ENCODE data around the gene DDX42.
"Not testable (repeated sequence)": the region's sequence is repeated elsewhere in the genome, so short reads cannot be mapped to it uniquely, and the experiment has no call there.

DDX42 gene

DNA sequence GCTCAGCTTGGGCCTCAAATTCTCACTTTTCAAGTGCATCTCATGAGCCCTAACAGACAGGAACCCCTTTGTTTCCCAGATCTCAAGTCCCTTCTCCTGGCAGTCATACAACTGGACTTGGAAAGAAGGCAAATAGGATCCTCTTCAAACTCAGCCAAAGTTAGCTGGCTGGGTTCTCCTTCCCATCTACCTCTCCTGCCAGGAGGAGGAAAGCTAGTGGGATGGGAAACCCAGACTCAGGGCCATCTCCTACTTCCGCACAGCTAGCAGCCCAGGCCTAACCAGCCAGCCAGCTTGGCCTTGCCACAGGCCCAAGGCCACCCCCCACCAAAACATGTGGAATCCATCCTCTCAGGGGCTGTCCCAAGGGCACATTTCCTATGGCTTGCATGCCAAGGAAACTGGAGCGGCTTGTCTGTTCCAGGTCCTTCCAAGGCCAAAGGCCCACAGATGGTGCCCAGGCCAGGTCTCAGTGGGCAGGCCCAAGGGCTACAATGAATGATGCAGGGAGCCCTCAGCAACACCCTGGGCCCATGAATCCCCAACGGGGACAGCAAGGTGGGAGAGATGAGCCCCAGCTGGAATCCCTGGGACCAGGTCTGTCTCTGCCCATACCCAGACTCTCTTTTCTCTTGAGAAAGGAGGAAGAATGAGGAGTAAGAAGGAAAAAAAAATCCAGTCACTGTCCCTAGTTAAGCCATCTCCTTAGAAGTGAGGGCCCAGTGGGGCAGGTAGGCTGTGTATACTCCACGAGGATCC lies 66.8 kb downstream of the DDX42 start:
- no peak for DNase-seq (ENCODE audit: low read depth in 3 of 3)

DNA sequence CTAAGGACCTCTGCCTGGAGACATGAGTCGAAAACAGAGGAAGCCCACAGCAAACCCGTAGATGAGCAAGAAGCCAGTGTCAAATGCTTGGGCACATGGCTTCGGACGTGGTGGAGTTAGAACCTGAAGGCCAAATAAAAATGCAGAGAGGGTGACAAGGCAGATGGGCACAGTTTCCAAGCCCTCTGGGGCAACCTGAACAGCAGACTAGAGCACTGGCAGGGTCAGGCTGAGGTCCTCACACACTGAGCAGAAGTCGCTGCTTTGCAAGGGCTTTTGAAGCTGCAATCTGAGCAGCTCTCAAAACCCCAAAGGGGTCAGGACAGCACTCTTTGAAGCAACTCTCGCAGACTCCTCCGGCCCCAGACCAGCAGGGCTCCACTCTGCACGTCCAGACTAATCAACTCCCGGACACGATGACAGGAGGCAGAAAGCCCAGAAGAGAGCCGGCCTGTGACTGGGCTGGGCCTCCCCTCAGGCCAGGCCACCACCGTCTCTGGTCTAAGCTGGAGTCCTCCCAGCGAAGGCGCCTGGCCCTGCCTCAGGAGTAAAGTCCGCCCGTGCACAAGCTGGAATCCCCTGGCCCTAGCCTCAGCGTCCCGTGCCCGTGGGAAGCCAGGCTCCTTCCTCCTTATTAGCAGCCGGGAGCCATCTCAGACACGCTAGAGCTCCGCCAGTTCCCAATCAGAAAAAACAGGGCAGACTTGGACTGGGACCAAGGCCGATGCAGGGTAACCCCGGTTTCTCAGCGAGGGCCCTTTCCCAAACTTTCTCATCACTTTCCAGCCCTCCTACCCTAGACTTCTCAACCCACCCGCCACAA lies 67.6 kb downstream of the DDX42 start:
- no peak for DNase-seq (ENCODE audit: low read depth in 3 of 3)

DNA sequence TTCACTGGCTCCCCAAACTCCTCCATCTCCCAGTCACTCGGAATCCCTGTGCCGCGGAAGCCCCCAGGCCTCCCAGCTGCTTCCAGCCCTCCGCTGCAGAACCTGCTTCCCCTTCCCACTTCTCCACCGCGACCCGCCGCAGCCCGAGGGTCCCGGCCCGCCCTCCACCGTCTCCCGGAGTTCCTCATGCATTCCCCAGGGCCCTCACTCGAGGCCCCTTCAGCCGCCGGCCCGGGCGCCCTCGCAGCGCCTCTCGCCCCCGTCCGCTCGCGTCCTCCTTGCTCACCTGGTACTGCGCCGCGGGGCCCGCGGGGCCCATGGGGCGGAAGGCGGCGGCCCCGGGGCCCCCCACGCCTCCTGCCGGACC lies 68.2 kb downstream of the DDX42 start:
- no peak for DNase-seq (ENCODE audit: low read depth in 3 of 3)

DNA sequence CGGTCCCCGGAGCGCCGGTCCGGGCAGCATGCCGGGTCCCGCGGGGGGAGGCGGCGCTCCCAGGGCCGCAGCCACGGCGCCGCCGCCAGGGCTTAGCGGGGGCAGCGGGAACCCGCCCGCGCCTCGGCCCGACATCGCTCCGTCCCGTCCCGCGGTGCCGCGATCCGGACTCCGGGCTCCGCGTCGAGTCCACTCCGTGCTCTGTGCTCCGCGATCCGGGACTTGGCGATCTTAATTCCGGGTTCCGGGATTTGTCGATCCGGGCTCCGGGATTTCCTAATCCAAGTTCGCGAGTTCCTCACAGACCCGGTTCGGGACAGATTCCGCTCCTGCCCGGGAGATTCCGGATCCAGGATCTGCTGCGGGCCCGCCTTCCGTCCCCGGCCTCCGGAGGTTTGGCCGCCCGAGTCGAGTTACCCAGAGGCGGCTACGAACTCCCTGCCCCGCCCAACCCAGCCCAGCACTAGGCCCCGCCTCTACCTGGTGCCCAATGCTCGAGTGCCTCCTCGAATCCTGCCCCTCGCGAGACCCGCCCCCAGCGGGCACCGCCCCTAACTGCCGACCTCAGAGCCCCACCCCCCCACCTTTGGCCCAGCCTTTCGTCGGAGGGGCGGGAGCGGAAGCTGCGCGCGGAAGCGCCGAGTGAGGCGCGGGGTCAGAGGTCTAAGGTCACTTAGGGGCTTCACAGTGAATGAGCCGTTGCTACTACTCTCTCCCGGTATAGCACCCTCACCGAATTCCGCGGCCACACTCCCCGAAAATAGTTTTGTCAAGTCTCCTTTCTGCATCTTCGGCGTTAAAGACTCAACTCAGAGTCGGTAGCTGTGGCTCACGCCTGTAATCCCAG lies 68.8 kb downstream of the DDX42 start, which contains the start of gene SMARCD2:
TSS of gene SMARCD2 (minus strand) at position 146 of the 847 bp plus-strand sequence. CDS start at position 135, 11 bp downstream.
- DNase-seq (ENCODE audit: low read depth in 3 of 3), result peak; percentile 98 to 99 (median 98)

DNA sequence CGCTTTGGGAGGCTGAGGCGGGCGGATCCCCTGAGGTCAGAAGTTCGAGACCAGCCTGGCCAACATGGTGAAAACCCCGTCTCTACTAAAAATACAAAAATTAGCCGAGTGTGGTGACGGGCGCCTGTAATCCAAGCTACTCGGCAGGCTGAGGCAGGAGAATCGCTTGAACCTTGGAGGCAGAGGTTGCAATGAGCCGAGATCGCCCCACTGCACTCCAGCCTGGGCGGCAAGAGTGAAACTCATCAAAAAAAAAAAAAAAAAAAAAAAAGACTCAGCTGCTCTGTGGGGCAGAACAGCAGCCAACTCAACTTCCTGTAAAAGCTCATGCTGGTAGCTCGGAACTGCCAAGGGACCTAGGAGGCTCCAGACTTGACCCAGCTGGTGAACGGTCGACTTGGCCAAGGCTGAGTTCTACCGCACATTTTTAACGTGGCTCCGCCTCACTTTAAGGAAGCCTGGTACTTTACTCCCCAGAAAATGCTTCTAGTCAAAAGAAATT lies 69.5 kb downstream of the DDX42 start:
- not testable (repeated sequence) for DNase-seq (ENCODE audit: low read depth in 3 of 3)

DNA sequence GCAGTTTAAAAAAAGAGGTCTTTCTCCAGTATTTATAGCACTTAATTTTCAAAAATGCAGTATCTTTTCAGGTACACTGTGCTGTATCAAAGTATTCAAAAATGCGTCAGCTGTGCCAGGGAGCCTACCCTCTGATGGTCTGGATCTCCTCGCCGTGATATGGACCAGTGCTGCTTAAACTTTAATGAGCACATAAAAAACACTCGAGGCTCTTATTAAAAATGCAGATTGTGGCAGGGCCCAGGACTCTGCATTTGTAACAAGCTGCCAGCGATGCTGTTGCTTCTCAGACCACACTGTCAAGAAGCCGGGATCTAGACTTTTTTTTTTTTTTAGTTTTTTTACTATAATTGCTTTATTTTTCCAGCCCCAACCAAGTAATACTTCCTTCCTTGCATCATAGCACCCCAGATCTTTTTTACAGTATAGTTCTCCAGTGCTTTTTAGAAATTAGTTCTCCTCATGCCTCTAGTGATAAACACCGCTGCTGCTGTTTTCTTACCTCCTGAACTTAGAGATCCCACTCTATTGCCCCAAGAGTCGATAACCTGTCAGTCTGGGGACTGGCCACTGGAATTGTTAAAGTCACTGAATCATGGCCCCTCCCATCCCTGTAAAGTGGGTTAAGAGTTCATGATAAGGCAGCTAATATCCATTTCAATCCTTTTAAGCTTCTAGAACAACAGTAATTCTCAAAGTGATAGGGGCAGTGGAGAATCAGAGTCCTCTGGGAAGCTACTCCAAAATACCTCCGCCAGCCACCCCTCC lies 70.1 kb downstream of the DDX42 start:
- DNase-seq (ENCODE audit: low read depth in 3 of 3), result no peak

DNA sequence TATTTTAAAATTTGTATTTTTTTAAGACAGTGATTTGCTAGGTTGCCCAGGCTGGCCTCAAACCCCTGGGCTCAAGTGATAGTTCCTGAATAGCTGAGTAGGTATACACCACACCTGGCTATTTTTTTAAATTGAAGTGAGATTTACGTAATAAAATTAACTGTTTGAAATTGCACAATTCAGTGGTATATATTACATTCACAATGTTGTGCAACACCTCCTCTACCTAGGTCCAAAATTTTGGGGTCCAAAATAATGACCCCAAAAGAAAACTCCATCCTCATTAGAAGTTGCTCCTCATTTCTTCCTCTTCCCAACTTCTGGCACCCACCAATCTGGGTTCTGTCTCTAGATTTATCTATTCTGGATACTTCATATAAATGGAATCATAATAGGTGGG lies 71.5 kb downstream of the DDX42 start:
- no peak for DNase-seq (ENCODE audit: low read depth in 3 of 3)

DNA sequence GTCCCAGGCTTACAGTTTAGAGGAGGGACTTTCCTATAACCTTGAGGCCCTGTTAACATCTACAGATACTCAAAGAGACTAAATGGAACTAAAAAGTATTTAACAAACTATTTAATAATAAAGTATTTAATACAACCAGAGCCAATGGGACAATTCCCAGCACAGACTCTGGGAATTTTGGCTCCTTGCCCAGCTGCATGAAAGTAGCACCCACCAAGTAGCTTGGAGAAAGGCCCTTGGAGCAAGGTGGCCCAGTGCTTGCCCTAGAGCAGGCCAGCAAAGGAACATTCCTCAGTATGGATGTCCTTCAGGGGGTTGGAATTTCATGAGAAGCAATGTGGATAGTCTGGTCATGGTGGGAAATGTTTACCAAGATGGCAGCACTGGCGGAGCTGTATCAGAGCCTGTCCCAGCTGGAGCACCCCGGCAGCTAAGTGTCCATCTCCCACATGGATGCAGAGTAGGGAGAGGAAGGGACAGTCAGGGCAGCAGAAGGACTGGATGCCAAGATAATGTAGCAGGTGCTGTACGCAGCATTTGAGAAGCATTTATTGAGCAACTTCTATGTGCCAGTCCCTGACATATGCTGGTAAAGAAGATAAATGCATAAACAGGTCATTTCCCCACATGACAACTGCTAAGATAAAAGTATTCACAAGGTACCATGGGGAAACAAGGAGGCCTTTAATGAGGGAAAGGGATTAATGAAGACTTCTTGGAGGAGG lies 73.7 kb downstream of the DDX42 start:
- no peak for DNase-seq (ENCODE audit: low read depth in 3 of 3)

DNA sequence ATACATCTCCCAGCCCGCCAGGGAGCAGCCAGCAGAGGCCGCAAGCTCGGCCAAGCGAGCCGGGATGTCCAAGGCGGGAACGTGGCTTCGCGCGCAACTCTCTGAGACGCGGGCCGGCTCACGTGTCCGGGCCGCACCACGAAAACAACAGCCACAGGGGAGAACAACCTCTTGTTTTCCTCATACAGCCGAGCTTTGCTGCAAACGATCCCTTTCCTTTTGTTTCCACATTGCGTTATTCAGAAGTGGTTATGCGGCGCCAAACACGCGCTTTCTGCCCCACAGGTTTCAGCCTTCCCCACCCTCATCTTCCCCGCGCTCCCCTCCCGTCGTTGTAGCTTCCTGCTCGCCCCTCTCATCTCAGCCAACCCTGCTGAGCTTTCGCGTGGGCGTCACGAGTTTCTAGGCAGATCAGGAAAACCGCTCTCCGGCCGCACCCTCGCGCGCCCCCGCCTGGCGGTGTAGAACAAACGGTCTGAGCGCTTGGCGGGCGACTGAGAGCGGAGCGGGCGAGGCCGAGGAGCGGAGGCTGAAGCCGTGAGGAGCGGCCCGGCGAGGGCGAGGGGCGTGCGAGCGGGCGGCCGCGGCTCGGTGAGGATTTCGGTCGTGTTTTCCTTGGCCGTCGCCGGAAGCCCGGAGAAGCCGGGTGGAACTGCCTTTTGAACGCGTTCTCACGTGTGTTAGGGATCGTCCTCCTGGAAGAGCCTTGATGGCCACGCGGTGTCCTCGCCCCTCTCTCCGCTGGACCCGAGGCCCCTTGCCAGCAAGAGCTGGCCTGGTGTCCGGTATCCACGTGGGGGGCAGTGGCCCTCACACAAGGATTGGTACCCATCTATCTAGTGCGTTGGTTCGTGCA lies 75.1 kb downstream of the DDX42 start:
- DNase-seq (ENCODE audit: low read depth in 3 of 3), result peak; percentile 92 to 96 (median 93)

DNA sequence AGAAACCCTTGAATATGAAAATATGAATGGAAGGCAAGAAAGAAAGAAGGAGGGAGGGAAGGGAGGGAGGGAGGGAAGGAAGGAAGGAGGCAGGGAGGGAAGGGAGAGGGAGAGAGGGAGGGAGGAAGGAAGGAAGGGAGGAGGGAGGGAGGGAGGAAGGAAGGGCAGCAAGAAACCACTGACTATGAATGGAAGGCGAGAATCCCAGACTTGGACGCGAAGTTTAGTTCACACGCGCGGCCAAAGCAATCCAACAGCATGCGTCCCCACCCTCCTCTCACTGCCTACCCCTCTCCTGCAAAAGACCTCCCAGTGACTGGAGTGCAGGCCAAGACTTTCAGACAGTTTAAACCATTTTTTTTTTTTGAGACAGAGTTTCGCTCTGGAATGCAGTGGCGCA lies 76.4 kb downstream of the DDX42 start:
- no peak for DNase-seq (ENCODE audit: low read depth in 3 of 3)

DNA sequence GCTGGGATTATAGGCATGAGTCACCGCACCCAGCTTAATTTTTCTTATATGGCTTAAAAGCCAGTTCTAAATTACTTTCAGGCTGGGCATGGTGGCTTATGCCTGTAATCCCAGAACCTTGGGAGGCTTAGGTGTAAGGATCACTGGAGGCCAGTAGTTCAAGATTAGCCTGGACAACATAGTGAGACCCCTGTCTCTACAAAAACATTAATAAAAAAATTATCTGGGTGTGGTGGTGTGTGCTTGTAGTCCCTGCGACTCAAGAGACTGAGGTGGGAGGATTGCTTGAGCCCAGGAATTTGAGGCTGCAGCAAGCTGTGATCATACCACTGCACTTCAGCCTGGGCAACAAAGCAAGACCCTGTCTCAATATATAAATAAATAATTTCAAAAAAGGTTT lies 79.3 kb downstream of the DDX42 start:
- DNase-seq (ENCODE audit: low read depth in 3 of 3), result no peak

DNA sequence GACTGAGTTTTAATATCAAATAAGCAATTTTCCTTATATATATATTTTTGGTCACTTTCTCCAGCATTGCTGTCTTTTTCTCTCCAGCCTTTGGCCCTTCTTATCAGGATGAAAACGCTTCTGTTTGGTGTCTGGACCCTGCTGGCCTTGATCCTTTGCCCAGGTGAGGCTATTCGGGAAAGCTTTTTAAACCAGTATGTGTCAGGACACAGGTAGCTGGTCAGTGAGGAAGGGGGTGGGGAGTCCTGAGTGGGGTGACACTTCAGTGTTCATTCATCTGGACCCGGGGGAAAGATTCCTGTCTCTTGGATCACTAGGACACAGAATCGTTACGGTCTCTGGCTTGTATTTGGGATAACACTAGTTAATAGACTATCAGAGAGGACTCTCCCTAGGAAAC lies 80.7 kb downstream of the DDX42 start:
- no peak for DNase-seq (ENCODE audit: low read depth in 3 of 3)

DNA sequence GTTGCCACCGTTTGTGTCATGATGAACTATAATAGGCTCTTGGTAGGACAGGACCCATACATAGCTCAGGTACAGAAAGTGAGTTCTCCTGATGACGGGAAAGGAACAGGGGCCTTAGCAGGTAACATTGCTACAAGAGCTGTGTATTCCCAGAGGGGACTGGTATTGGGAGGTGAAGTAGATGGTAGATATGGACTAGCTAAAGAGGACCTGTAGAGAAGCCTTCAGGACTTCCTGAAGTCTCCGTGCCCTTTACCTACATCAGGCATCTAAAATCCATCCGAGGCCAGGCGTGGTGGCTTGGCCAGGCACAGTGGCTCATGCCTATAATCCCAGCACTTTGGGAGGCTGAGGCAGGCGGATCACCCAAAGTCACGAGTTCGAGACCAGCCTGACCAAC lies 81.2 kb downstream of the DDX42 start:
- DNase-seq (ENCODE audit: low read depth in 3 of 3), result no peak

DNA sequence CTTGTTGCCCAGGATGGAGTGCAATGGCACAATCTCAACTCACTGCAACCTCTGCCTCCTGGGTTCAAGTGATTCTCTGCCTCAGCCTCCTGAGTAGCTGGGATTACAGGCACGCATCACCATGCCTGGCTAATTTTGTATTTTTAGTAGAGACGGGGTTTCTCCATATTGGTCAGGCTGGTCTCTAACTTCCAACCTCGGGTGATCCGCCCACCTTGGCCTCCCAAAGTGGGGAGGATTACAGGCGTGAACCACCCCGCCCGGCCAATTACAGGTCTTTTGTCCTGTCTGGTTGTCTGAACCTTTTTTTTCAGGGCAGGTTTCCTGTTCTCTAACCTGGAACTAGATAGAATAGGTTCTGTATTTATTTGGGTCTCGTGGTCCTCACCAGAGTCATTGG lies 82.5 kb downstream of the DDX42 start:
- not testable (repeated sequence) for DNase-seq (ENCODE audit: low read depth in 3 of 3)

DNA sequence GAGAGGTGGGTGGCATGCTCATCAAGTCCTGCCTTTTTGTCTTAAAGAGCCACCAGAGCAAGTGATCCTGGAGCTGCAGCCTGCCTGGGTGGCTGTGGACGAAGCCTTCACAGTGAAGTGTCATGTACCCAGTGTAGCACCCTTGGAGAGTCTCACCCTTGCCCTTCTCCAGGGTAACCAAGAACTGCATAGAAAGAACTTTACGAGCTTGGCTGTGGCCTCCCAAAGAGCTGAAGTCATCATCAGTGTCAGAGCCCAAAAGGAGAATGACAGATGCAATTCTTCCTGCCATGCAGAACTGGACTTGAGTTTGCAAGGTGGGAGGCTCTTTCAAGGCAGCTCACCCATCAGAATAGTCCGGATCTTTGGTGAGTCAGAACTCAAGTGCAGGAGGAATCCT lies 85.3 kb downstream of the DDX42 start:
- no peak for DNase-seq (ENCODE audit: low read depth in 3 of 3)

DNA sequence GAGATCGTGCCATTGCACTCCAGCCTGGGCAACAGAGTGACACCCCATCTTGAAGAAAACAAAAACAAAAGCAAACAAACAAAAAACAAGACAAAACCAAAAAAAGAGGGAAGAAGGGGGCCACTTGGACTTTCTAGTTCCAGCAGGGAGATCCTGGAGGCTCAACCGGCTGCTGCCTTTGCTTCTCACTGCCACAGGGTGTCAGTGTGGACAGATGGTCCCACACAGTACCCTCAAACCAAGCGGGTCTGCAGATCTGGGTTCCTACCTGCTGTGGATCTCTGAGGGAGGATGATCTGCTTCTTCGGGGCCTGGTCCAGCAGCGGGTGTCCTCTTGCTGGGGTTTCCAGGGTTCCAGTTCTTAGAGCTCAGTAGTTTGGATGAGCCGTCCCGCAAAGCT lies 92.7 kb downstream of the DDX42 start:
- DNase-seq (ENCODE audit: low read depth in 3 of 3), result not testable (repeated sequence)
